Measurements from ENCODE around the gene HIBCH. TPM values are rescaled to one million over a fixed set of nuclear protein-coding genes. Genes with fewer than 3 reads are reported as not detected.

The HIBCH gene
- total RNA-seq, 5 donors from 2014 or later (not counting 1 experiment from before 2014, with no cell fraction given): 15.5 to 19.8 (median 19.4) TPM

DNA sequence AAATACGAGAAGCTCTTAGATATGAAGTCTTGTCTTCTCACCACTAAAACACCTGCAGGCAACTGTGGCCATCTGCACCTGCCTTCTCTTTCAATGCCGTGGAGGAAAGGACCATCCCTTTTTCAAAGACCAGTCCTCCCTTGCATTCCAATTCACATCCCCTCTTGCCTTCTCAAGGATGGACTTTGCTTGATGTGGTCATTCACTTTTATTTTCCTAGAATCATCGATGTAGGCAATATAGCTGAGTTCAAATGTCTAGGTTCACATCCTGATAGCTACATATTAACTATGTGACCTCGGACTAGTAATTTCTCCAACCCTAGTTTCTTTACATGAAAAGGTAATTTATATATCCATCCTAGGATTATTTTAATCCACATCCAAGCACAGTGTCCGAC, 110.1 kb downstream of the HIBCH start:
- Mint-ChIP-seq H3K9me3 (no peaks in the 10 kb centered on the region), H3K27me3 (no peaks in the 10 kb centered on the region), H3K27ac (no peak overlapping the region), H3K36me3 (peaks cover 22% of the 10 kb centered on the region), H3K4me1 (peaks cover 4 to 7% (median 4%) of the 10 kb centered on the region in 3 donors), H3K4me3 (no peak overlapping the region)
- Histone ChIP-seq H3K9me3 (no peaks in the 10 kb centered on the region), H3K4me1 (ENCODE audit: control insufficient read depth in 1 of 2, extremely low read depth in 1 of 2, insufficient read depth in 2 of 2, low read length in 2 of 2) (peaks cover 0 to 10% of the 10 kb centered on the region in 2 experiments), H3K27ac (ENCODE audit: low read length) (no peak overlapping the region), H3K27me3 (replicated peaks in 1 of 2; ENCODE audit: control insufficient read depth in 2 of 2, extremely low read depth in 1 of 2, insufficient read depth in 2 of 2, low read length in 1 of 2) (no peaks in the 10 kb centered on the region), H3K36me3 (ENCODE audit: control insufficient read depth in 2 of 2, extremely low read depth in 1 of 2, insufficient read depth in 1 of 2, low read length in 1 of 2) (peaks cover 8 to 15% of the 10 kb centered on the region in 2 donors), H3K4me3 (ENCODE audit: control insufficient read depth in 1 of 2, extremely low read depth in 1 of 2, low read length in 1 of 2) (no peak overlapping the region)
- CTCF ChIA-PET: no interaction called here
- WGBS (ENCODE audit: insufficient coverage): 90% methylated on average over 3 of the region's 5 CpGs
- POLR2A ChIA-PET: no interaction called here
- DNase-seq (no peak), ATAC-seq (replicated peaks in 1 of 4) (no peak)

- no peaks in the 10 kb centered on the region for H3K27me3 ChIP-seq (replicated peaks in 1 of 2; ENCODE audit: control insufficient read depth in 2 of 2, extremely low read depth in 1 of 2, insufficient read depth in 2 of 2, low read length in 1 of 2)
- H3K36me3 ChIP-seq (ENCODE audit: control insufficient read depth in 2 of 2, extremely low read depth in 1 of 2, insufficient read depth in 1 of 2, low read length in 1 of 2): peaks cover 8 to 14% of the 10 kb centered on the region in 2 donors
- no peak for ATAC-seq (replicated peaks in 1 of 4)
- Mint-ChIP-seq H3K4me3 (no peak overlapping the region), H3K27ac (no peak overlapping the region), H3K9me3 (no peaks in the 10 kb centered on the region), H3K36me3 (peaks cover 25% of the 10 kb centered on the region), H3K4me1 (no peaks in the 10 kb centered on the region), H3K27me3 (no peaks in the 10 kb centered on the region)
- H3K9me3 ChIP-seq: no peaks in the 10 kb centered on the region
- H3K4me3 ChIP-seq (ENCODE audit: control insufficient read depth in 1 of 2, extremely low read depth in 1 of 2, low read length in 1 of 2): no peak overlapping the region
- ChIA-PET POLR2A (interaction anchor here in 1 of 2 donors (0.5 kb wide), 1 partner anchor 496 kb away, joined by 3 read pairs; no protein-coding TSS in a partner anchor), CTCF (no interaction called here)
- WGBS (ENCODE audit: insufficient coverage): 83% methylated on average over 1 of the region's 2 CpGs
- DNase-seq: no peak
- H3K27ac ChIP-seq (ENCODE audit: low read length): no peak overlapping the region
- H3K4me1 ChIP-seq (ENCODE audit: control insufficient read depth in 1 of 2, extremely low read depth in 1 of 2, insufficient read depth in 2 of 2, low read length in 2 of 2): no peaks in the 10 kb centered on the region
These were observed 111.7 kb downstream of the HIBCH start for GRCh38 chr2:190207930-190208329.

GRCh38 chr2:190205657-190206056, 114.0 kb downstream of the HIBCH start:
- DNase-seq: no peak
- Histone ChIP-seq H3K4me3 (ENCODE audit: control insufficient read depth in 1 of 2, extremely low read depth in 1 of 2, low read length in 1 of 2) (no peak overlapping the region), H3K27ac (ENCODE audit: low read length) (no peak overlapping the region), H3K36me3 (ENCODE audit: control insufficient read depth in 2 of 2, extremely low read depth in 1 of 2, insufficient read depth in 1 of 2, low read length in 1 of 2) (peaks cover 4 to 8% of the 10 kb centered on the region in 2 donors), H3K27me3 (replicated peaks in 1 of 2; ENCODE audit: control insufficient read depth in 2 of 2, extremely low read depth in 1 of 2, insufficient read depth in 2 of 2, low read length in 1 of 2) (no peaks in the 10 kb centered on the region), H3K4me1 (ENCODE audit: control insufficient read depth in 1 of 2, extremely low read depth in 1 of 2, insufficient read depth in 2 of 2, low read length in 2 of 2) (no peaks in the 10 kb centered on the region), H3K9me3 (no peaks in the 10 kb centered on the region)
- Mint-ChIP-seq H3K36me3 (peaks cover 36% of the 10 kb centered on the region), H3K27me3 (no peaks in the 10 kb centered on the region), H3K9me3 (no peaks in the 10 kb centered on the region), H3K27ac (no peak overlapping the region), H3K4me1 (no peaks in the 10 kb centered on the region), H3K4me3 (no peak overlapping the region)
- no CpG with 5 or more reads among the region's 4 CpGs for WGBS (ENCODE audit: insufficient coverage)
- no peak for ATAC-seq (replicated peaks in 1 of 4)
- ChIA-PET CTCF (no interaction called here), POLR2A (no interaction called here)

GRCh38 chr2:190202604-190203003, 117.0 kb downstream of the HIBCH start:
- H3K27ac ChIP-seq (ENCODE audit: low read length): no peak overlapping the region
- Mint-ChIP-seq H3K4me3 (no peak overlapping the region), H3K4me1 (no peaks in the 10 kb centered on the region), H3K36me3 (peaks cover 58% of the 10 kb centered on the region), H3K27me3 (no peaks in the 10 kb centered on the region), H3K9me3 (no peaks in the 10 kb centered on the region), H3K27ac (no peak overlapping the region)
- no peak overlapping the region for H3K4me3 ChIP-seq (ENCODE audit: control insufficient read depth in 1 of 2, extremely low read depth in 1 of 2, low read length in 1 of 2)
- H3K36me3 ChIP-seq (ENCODE audit: control insufficient read depth in 2 of 2, extremely low read depth in 1 of 2, insufficient read depth in 1 of 2, low read length in 1 of 2): peaks cover 7 to 8% of the 10 kb centered on the region in 2 donors
- H3K9me3 ChIP-seq: no peaks in the 10 kb centered on the region
- H3K4me1 ChIP-seq (ENCODE audit: control insufficient read depth in 1 of 2, extremely low read depth in 1 of 2, insufficient read depth in 2 of 2, low read length in 2 of 2): no peaks in the 10 kb centered on the region
- ChIA-PET CTCF (no interaction called here), POLR2A (no interaction called here)
- ATAC-seq (replicated peaks in 1 of 4) (no peak), DNase-seq (no peak)
- 100% methylated on average over 1 of the region's 1 CpG for WGBS (ENCODE audit: insufficient coverage)
- no peaks in the 10 kb centered on the region for H3K27me3 ChIP-seq (replicated peaks in 1 of 2; ENCODE audit: control insufficient read depth in 2 of 2, extremely low read depth in 1 of 2, insufficient read depth in 2 of 2, low read length in 1 of 2)

GRCh38 chr2:190202018-190202417, 117.6 kb downstream of the HIBCH start:
- DNase-seq: no peak
- peaks cover 8 to 13% of the 10 kb centered on the region in 2 donors for H3K36me3 ChIP-seq (ENCODE audit: control insufficient read depth in 2 of 2, extremely low read depth in 1 of 2, insufficient read depth in 1 of 2, low read length in 1 of 2)
- H3K27me3 Mint-ChIP-seq: no peaks in the 10 kb centered on the region
- H3K4me1 Mint-ChIP-seq: no peaks in the 10 kb centered on the region
- H3K4me1 ChIP-seq (ENCODE audit: control insufficient read depth in 1 of 2, extremely low read depth in 1 of 2, insufficient read depth in 2 of 2, low read length in 2 of 2): no peaks in the 10 kb centered on the region
- no peak overlapping the region for H3K27ac ChIP-seq (ENCODE audit: low read length)
- no peaks in the 10 kb centered on the region for H3K9me3 ChIP-seq
- H3K27ac Mint-ChIP-seq: no peak overlapping the region
- no peaks in the 10 kb centered on the region for H3K9me3 Mint-ChIP-seq
- ATAC-seq (replicated peaks in 1 of 4): no peak
- H3K36me3 Mint-ChIP-seq: peaks cover 62% of the 10 kb centered on the region
- no peak overlapping the region for H3K4me3 ChIP-seq (ENCODE audit: control insufficient read depth in 1 of 2, extremely low read depth in 1 of 2, low read length in 1 of 2)
- POLR2A ChIA-PET: no interaction called here
- H3K4me3 Mint-ChIP-seq: no peak overlapping the region
- H3K27me3 ChIP-seq (replicated peaks in 1 of 2; ENCODE audit: control insufficient read depth in 2 of 2, extremely low read depth in 1 of 2, insufficient read depth in 2 of 2, low read length in 1 of 2): no peaks in the 10 kb centered on the region
- CTCF ChIA-PET: no interaction called here

DNA sequence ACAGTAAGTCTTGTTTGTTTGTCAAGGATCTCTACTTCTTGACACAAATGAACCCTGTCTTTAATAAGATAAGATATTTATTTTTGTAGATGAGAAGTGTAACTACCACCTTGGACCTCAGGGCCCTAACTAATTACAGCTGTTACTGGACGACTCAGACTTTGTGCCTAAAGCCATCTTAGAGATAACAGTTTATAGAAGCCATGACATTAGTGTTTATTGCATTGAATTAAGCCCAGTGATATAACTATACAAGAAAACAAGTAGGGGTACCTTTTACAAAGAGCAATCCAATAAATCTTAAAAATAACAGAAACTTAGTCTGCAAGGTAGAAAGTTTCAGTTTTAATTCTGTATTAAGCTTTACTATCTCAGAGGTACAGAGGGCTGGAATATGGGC, 119.0 kb downstream of the HIBCH start:
- Histone ChIP-seq H3K4me1 (ENCODE audit: control insufficient read depth in 1 of 2, extremely low read depth in 1 of 2, insufficient read depth in 2 of 2, low read length in 2 of 2) (no peaks in the 10 kb centered on the region), H3K36me3 (ENCODE audit: control insufficient read depth in 2 of 2, extremely low read depth in 1 of 2, insufficient read depth in 1 of 2, low read length in 1 of 2) (peaks cover 8 to 13% of the 10 kb centered on the region in 2 donors), H3K27ac (ENCODE audit: low read length) (no peak overlapping the region), H3K27me3 (replicated peaks in 1 of 2; ENCODE audit: control insufficient read depth in 2 of 2, extremely low read depth in 1 of 2, insufficient read depth in 2 of 2, low read length in 1 of 2) (no peaks in the 10 kb centered on the region), H3K4me3 (ENCODE audit: control insufficient read depth in 1 of 2, extremely low read depth in 1 of 2, low read length in 1 of 2) (no peak overlapping the region), H3K9me3 (no peaks in the 10 kb centered on the region)
- ATAC-seq (replicated peaks in 1 of 4) (no peak), DNase-seq (no peak)
- peaks cover 64% of the 10 kb centered on the region for H3K36me3 Mint-ChIP-seq
- no peak overlapping the region for H3K27ac Mint-ChIP-seq
- ChIA-PET POLR2A (interaction anchor here in 1 of 2 donors (0.7 kb wide), 1 partner anchor 1479 kb away, joined by 3 read pairs; no protein-coding TSS in a partner anchor), CTCF (no interaction called here)
- WGBS (ENCODE audit: insufficient coverage): no CpG with 5 or more reads among the region's 1 CpG
- H3K27me3 Mint-ChIP-seq: no peaks in the 10 kb centered on the region
- H3K9me3 Mint-ChIP-seq: no peaks in the 10 kb centered on the region
- no peak overlapping the region for H3K4me3 Mint-ChIP-seq
- no peaks in the 10 kb centered on the region for H3K4me1 Mint-ChIP-seq

- Mint-ChIP-seq H3K36me3 (peaks cover 62% of the 10 kb centered on the region), H3K9me3 (no peaks in the 10 kb centered on the region), H3K4me3 (no peak overlapping the region), H3K4me1 (no peaks in the 10 kb centered on the region), H3K27me3 (no peaks in the 10 kb centered on the region), H3K27ac (no peak overlapping the region)
- CTCF ChIA-PET: no interaction called here
- POLR2A ChIA-PET: no interaction called here
- Histone ChIP-seq H3K27me3 (replicated peaks in 1 of 2; ENCODE audit: control insufficient read depth in 2 of 2, extremely low read depth in 1 of 2, insufficient read depth in 2 of 2, low read length in 1 of 2) (no peaks in the 10 kb centered on the region), H3K36me3 (ENCODE audit: control insufficient read depth in 2 of 2, extremely low read depth in 1 of 2, insufficient read depth in 1 of 2, low read length in 1 of 2) (peaks cover 8 to 13% of the 10 kb centered on the region in 2 donors), H3K4me3 (ENCODE audit: control insufficient read depth in 1 of 2, extremely low read depth in 1 of 2, low read length in 1 of 2) (no peak overlapping the region), H3K9me3 (no peaks in the 10 kb centered on the region), H3K27ac (ENCODE audit: low read length) (no peak overlapping the region), H3K4me1 (ENCODE audit: control insufficient read depth in 1 of 2, extremely low read depth in 1 of 2, insufficient read depth in 2 of 2, low read length in 2 of 2) (no peaks in the 10 kb centered on the region)
- WGBS (ENCODE audit: insufficient coverage): no CpG with 5 or more reads among the region's 1 CpG
- ATAC-seq (replicated peaks in 1 of 4): no peak
- DNase-seq: no peak
These were observed 120.1 kb downstream of the HIBCH start for GRCh38 chr2:190199530-190199929.
